HepG2 (cell line): ENCODE measurements around the gene CHKB. TPM values are rescaled to one million over a fixed set of nuclear protein-coding genes. Genes with fewer than 3 reads are reported as not detected.
A peak's percentile ranks its signal among the peaks of the same experiment; 100 is the strongest.

Experiments used
- ATF6 ChIP-seq: sonication (generic); formaldehyde crosslinking; conservative IDR thresholded peaks from 2 replicates; pipeline ENCODE4 v1.4.0; 2020; ENCODE audit warnings: missing genetic modification reagents
- BRCA1 ChIP-seq: sonication (generic); formaldehyde crosslinking; IDR thresholded peaks from 2 replicates; pipeline ENCODE4 v1.4.0; 2020; ENCODE audit warnings: missing genetic modification reagents
- E2F5 ChIP-seq: sonication (generic); formaldehyde crosslinking; conservative IDR thresholded peaks from 2 replicates; pipeline ENCODE4 v1.4.0; 2020; ENCODE audit warnings: missing genetic modification reagents
- GMEB2 ChIP-seq: IDR thresholded peaks from 2 replicates; pipeline ENCODE4 v1.6.1; 2016; ENCODE audit warnings: missing biosample characterization, missing genetic modification reagents, low read depth
- HNF1A ChIP-seq, 2 experiments: sonication (generic) in 1 of 2; formaldehyde crosslinking in 1 of 2; IDR thresholded peaks; 2 replicates each; pipeline versions ENCODE4 v1.4.0 to v1.6.1; 2016 to 2020; ENCODE audit warnings: borderline replicate concordance in 1 of 2, low read depth in 1 of 2, mild to moderate bottlenecking in 1 of 2, missing genetic modification reagents in 1 of 2
- NFIB ChIP-seq: sonication (generic); formaldehyde crosslinking; IDR thresholded peaks from 2 replicates; pipeline ENCODE4 v1.9.0; 2021; ENCODE audit warnings: missing genetic modification reagents, mild to moderate bottlenecking, borderline replicate concordance
- RXRB ChIP-seq: IDR thresholded peaks from 2 replicates; pipeline ENCODE4 v1.6.1; 2016; ENCODE audit warnings: borderline replicate concordance, missing genetic modification reagents, missing compliant biosample characterization
- SALL1 ChIP-seq: sonication (generic); formaldehyde crosslinking; IDR thresholded peaks from 2 replicates; pipeline ENCODE4 v1.8.0; 2022; ENCODE audit warnings: mild to moderate bottlenecking, missing genetic modification reagents
- TFAP4 ChIP-seq: sonication (generic); IDR thresholded peaks from 2 replicates; pipeline ENCODE4 v1.6.1; 2016; ENCODE audit warnings: low read depth, borderline replicate concordance
- TP53 ChIP-seq: sonication (generic); formaldehyde crosslinking; conservative IDR thresholded peaks from 2 replicates; pipeline ENCODE4 v1.4.0; 2020; ENCODE audit warnings: missing genetic modification reagents
- XRCC5 ChIP-seq: fragments of 200-400 bp; formaldehyde crosslinking; optimal IDR thresholded peaks from 2 replicates; pipeline ENCODE3; 2017; ENCODE audit warnings: mild to moderate bottlenecking, low read length
- ZC3H13 ChIP-seq: sonication (generic); formaldehyde crosslinking; IDR thresholded peaks from 2 replicates; pipeline ENCODE4 v1.8.1; 2023; ENCODE audit warnings: mild to moderate bottlenecking, missing genetic modification reagents, moderate library complexity
- ZNF280D ChIP-seq: sonication (generic); formaldehyde crosslinking; IDR thresholded peaks from 2 replicates; pipeline ENCODE4 v1.5.1; 2020; ENCODE audit warnings: mild to moderate bottlenecking, missing genetic modification reagents
- ZNF616 ChIP-seq: sonication (generic); formaldehyde crosslinking; IDR thresholded peaks from 2 replicates; pipeline ENCODE4 v1.5.0; 2020; ENCODE audit warnings: low read depth, mild to moderate bottlenecking, missing genetic modification reagents
- polyA plus RNA-seq, 8 experiments: library from polyadenylated mRNA; depleted of rRNA in 3 of 8; stranded (reverse) in 7 of 8; unstranded in 1 of 8; fragments of >200 nt; fragmentation: Illumina TruSeq in 4 of 8; extraction: Trizol in 4 of 8; gene quantifications; 2 replicates each; pipeline versions ENCODE4 v1.2.1 to v1.2.3, GENCODE V29; 2011 to 2016; ENCODE audit warnings: low read depth in 4 of 8, missing spikeins in 1 of 8, mixed read lengths in 1 of 8; ENCODE audit not compliant: insufficient read depth in 1 of 8
- total RNA-seq, 5 experiments: library from RNA; depleted of rRNA; stranded (reverse); fragments of >200 nt; fragmentation: Illumina TruSeq; extraction: Trizol; gene quantifications; 2 replicates each; pipeline ENCODE4 v1.2.3, GENCODE V29; 2016; ENCODE audit warnings: low read depth in 1 of 5

The CHKB gene
- total and polyA plus RNA-seq, 2 of the 13 experiments (the other 11 are each of a cell fraction or from before 2014, with no cell fraction given): 24.5 to 42.7 TPM

- TF ChIP-seq HNF1A (IDR thresholded peaks at IDR 0.05; ENCODE audit: low read depth) (no peak), HNF1A (CRISPR knock-in tag; IDR thresholded peaks at IDR 0.05; ENCODE audit: borderline replicate concordance) (no peak), RXRB (no peak; the same call in 1 of the 2 replicates), TFAP4 (no peak), E2F5 (CRISPR knock-in tag) (no peak), ZNF280D (CRISPR knock-in tag) (no peak), BRCA1 (CRISPR knock-in tag) (no peak), ZC3H13 (CRISPR knock-in tag) (peak; percentile 82), ATF6 (CRISPR knock-in tag) (no peak), ZNF616 (CRISPR knock-in tag) (no peak; the same call in 1 of the 2 replicates), SALL1 (CRISPR knock-in tag) (peak; percentile 26; the same call in 1 of the 2 replicates), XRCC5 (peak; percentile 5), NFIB (CRISPR knock-in tag) (no peak), GMEB2 (CRISPR knock-in tag) (no peak), TP53 (no peak)
Measured at GRCh38 chr22:50530877-50531545, 51.6 kb downstream of the CHKB start (continued).
